Measurements from ENCODE around the gene SLC4A8. TPM values are rescaled to one million over a fixed set of nuclear protein-coding genes. Genes with fewer than 3 reads are reported as not detected.

Gene SLC4A8
- total RNA-seq, 1 experiment from 2014 or later = 3.0 TPM

DNA sequence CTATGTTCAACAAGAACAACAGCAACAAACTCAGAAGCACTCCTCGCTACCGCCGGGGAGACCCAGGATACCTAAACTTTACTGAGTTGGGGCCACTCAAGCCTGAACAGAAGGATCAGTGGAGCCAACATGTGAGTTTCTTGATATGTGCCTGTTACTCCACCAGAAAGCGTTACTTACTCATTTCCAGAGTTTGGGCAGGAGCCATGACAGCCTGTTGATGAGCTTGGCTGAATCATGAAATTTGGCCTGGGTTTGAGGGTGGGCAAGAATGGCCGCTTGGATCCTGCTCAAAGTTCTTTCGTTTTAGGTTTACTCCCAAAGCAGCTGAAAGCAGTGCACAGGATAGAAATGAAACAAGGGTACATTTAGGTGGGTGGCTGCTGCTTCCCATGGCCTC lies 21.5 kb upstream of the SLC4A8 start:
- no peak for DNase-seq
- H3F3A ChIP-seq (ENCODE audit: insufficient read depth, low read depth) = no peaks in the 10 kb centered on the region
- no peaks in the 10 kb centered on the region for H3K27me3 ChIP-seq (ENCODE audit: insufficient read depth, low read depth)
- BruUV-seq (replicated peaks) = no TSS peak
- no peaks in the 10 kb centered on the region for H3K79me2 ChIP-seq (ENCODE audit: low read depth)
- H3K4me2 ChIP-seq = no peak overlapping the region
- CTCF ChIA-PET = no interaction called here
- H3K27ac ChIP-seq = no peak overlapping the region
- H3K9me2 ChIP-seq (ENCODE audit: insufficient read depth) = no peaks in the 10 kb centered on the region
- POLR2A ChIA-PET (ENCODE audit: unreplicated experiment) = no interaction called here
- intact Hi-C loops (cut with micrococcal nuclease; ENCODE audit: unreplicated experiment) = no loop called here
- H3K36me3 ChIP-seq (ENCODE audit: low read depth) = no peaks in the 10 kb centered on the region
- no peaks in the 10 kb centered on the region; the same call in 1 of the 2 replicates for H4K20me1 ChIP-seq (ENCODE audit: insufficient read depth)
- no peak overlapping the region for H3K4me3 ChIP-seq
- H3K9me3 ChIP-seq (ENCODE audit: insufficient read depth, low read depth) = no peaks in the 10 kb centered on the region
- no peaks in the 10 kb centered on the region; the same call in 1 of the 2 replicates for H3K4me1 ChIP-seq (replicated peaks; ENCODE audit: insufficient read depth)
- no peak overlapping the region for H2AFZ ChIP-seq
- TF ChIP-seq, protein P1, sequence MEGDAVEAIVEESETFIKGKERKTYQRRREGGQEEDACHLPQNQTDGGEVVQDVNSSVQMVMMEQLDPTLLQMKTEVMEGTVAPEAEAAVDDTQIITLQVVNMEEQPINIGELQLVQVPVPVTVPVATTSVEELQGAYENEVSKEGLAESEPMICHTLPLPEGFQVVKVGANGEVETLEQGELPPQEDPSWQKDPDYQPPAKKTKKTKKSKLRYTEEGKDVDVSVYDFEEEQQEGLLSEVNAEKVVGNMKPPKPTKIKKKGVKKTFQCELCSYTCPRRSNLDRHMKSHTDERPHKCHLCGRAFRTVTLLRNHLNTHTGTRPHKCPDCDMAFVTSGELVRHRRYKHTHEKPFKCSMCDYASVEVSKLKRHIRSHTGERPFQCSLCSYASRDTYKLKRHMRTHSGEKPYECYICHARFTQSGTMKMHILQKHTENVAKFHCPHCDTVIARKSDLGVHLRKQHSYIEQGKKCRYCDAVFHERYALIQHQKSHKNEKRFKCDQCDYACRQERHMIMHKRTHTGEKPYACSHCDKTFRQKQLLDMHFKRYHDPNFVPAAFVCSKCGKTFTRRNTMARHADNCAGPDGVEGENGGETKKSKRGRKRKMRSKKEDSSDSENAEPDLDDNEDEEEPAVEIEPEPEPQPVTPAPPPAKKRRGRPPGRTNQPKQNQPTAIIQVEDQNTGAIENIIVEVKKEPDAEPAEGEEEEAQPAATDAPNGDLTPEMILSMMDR (conservative IDR thresholded peaks at IDR 0.05) = no peak
- TF ChIP-seq EZH2 (IDR thresholded peaks at IDR 0.05; ENCODE audit: low read depth) = no peak

DNA sequence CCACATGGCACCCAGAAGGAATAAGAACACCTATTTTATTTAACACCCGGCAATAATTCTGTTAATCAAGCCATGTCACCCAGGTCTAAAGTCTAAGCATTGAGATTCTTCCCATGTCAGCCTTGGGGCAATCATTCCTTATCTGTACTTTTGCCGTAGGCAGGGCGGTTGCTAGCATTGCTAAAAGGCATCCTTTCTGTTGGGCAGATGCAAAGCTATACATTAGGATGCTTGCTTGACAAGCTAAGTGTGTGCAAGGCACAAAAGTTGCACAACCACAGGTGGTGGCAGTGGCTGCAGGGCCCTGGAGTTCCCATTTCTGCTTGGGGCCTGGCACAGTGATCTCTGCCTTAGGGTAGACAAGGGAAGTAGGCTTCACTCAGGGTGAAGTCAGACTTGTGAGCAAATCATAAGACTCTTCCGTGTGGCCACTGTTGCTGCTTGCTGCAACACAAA lies 20.9 kb upstream of the SLC4A8 start:
- H3K4me2 ChIP-seq = no peak overlapping the region
- BruUV-seq (replicated peaks) = no TSS peak

DNA sequence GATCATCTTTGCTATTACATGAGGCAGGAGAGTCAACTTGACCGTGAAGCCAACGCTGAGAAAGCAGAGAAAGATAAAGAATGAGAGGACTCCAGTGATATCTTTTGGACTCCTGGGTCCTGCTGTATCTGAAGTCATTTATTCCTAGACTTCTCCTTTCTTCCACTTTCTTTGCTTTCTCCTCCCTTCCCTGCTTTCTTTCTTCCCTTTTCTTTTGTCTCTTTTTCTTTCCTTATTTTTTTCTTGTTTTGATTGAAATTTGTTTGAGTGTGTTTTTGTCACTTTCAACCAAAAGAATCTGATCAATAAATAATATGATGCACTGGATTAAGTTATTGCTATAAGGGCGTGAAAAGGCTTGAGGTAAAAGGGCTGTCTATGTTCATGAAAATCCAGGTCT lies 20.0 kb upstream of the SLC4A8 start:
- TF ChIP-seq EZH2 (IDR thresholded peaks at IDR 0.05; ENCODE audit: low read depth) = no peak
- TF ChIP-seq, protein P1 (conservative IDR thresholded peaks at IDR 0.05) = no peak
- CTCF ChIA-PET = interaction anchor here (0.7 kb wide), 1 partner anchor 516 kb away, joined by 3 read pairs; no protein-coding TSS in a partner anchor

More for the DNA sequence above, 20.9 kb upstream of the SLC4A8 start:
- Histone ChIP-seq H3K4me1 (replicated peaks; ENCODE audit: insufficient read depth) (no peaks in the 10 kb centered on the region; the same call in 1 of the 2 replicates), H3K9me2 (ENCODE audit: insufficient read depth) (no peaks in the 10 kb centered on the region), H3K9me3 (ENCODE audit: insufficient read depth, low read depth) (no peaks in the 10 kb centered on the region), H3K79me2 (ENCODE audit: low read depth) (no peaks in the 10 kb centered on the region), H3K36me3 (ENCODE audit: low read depth) (no peaks in the 10 kb centered on the region), H4K20me1 (ENCODE audit: insufficient read depth) (no peaks in the 10 kb centered on the region; the same call in 1 of the 2 replicates), H2AFZ (no peak overlapping the region), H3K27ac (no peak overlapping the region), H3K27me3 (ENCODE audit: insufficient read depth, low read depth) (no peaks in the 10 kb centered on the region), H3K4me3 (no peak overlapping the region), H3F3A (ENCODE audit: insufficient read depth, low read depth) (no peaks in the 10 kb centered on the region)
- TF ChIP-seq EZH2 (IDR thresholded peaks at IDR 0.05; ENCODE audit: low read depth) = no peak
- TF ChIP-seq, protein P1 (conservative IDR thresholded peaks at IDR 0.05) = no peak
- no peak for DNase-seq
- POLR2A ChIA-PET (ENCODE audit: unreplicated experiment) = no interaction called here
- intact Hi-C loops (cut with micrococcal nuclease; ENCODE audit: unreplicated experiment) = no loop called here
- CTCF ChIA-PET = no interaction called here

More for the DNA sequence above, 20.0 kb upstream of the SLC4A8 start:
- Histone ChIP-seq H3K4me2 (no peak overlapping the region), H3K27me3 (ENCODE audit: insufficient read depth, low read depth) (no peaks in the 10 kb centered on the region), H4K20me1 (ENCODE audit: insufficient read depth) (no peaks in the 10 kb centered on the region; the same call in 1 of the 2 replicates), H3F3A (ENCODE audit: insufficient read depth, low read depth) (no peaks in the 10 kb centered on the region), H3K9me2 (ENCODE audit: insufficient read depth) (no peaks in the 10 kb centered on the region), H3K9me3 (ENCODE audit: insufficient read depth, low read depth) (no peaks in the 10 kb centered on the region), H3K27ac (no peak overlapping the region), H3K79me2 (ENCODE audit: low read depth) (no peaks in the 10 kb centered on the region), H3K36me3 (ENCODE audit: low read depth) (no peaks in the 10 kb centered on the region), H3K4me3 (no peak overlapping the region), H3K4me1 (replicated peaks; ENCODE audit: insufficient read depth) (no peaks in the 10 kb centered on the region; the same call in 1 of the 2 replicates), H2AFZ (no peak overlapping the region)
- POLR2A ChIA-PET (ENCODE audit: unreplicated experiment) = no interaction called here
- no peak for DNase-seq
- BruUV-seq (replicated peaks) = no TSS peak
- intact Hi-C loops (cut with micrococcal nuclease; ENCODE audit: unreplicated experiment) = no loop called here
